ENCODE results near the gene ZFR.
"Not testable (repeated sequence)": the region's sequence is repeated elsewhere in the genome, so short reads cannot be mapped to it uniquely, and the experiment has no call there.

The ZFR gene

DNA sequence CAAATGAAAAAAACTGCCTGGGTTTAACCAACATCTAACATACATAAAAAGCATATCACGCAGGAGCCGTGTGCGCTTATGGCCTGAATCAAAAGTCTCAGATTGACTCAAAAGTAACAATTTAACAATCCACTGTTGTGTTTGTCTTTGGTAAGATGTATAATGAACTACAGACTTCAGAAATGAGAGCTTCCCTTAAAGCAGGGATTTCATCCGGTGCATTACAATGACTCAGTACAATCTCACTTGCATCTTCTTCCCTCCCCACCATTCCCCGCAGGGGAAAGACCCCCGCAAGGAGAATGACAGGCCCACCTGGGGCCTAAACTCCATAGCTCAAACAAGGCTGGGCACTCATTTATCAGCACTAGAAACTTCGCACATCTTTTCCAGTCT, 1.4 kb downstream of the ZFR start:
- peak overlapping the region; percentile 78 for H3K4me3 ChIP-seq (ENCODE audit: low read length)
- TF ChIP-seq CTCF (conservative IDR thresholded peaks at IDR 0.05; ENCODE audit: low read depth, low read length): no peak
- DNase-seq (ENCODE audit: low read depth): no peak

DNA sequence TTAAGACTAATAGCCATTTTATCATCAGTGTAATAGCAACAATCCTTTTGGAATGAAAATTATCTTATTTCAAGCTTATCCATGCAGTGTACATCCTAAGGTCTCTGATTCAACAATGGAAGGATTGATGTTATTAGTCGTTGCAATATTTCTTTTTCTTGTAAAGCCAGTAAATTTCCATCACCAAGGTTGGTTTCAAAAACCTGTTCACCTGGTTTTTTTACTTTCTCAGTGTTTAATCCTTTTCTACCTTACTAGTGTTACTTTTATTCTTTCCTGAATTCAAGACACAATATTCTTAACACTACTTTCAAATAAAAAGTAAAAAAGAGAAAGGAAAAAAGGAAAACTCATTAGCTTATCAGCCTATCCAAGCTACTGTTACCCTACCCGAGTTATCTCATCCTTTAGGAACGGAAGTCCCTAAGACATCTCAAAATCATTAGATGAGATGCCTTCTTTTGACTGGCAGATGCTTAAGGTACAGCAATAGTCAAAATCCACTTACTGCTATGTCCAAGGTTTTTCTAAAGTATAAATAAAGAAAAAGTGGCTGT, 5.4 kb downstream of the ZFR start:
- DNase-seq (ENCODE audit: low read depth): no peak
- TF ChIP-seq CTCF (conservative IDR thresholded peaks at IDR 0.05; ENCODE audit: low read depth, low read length): no peak
- H3K4me3 ChIP-seq (ENCODE audit: low read length): no peak overlapping the region

DNA sequence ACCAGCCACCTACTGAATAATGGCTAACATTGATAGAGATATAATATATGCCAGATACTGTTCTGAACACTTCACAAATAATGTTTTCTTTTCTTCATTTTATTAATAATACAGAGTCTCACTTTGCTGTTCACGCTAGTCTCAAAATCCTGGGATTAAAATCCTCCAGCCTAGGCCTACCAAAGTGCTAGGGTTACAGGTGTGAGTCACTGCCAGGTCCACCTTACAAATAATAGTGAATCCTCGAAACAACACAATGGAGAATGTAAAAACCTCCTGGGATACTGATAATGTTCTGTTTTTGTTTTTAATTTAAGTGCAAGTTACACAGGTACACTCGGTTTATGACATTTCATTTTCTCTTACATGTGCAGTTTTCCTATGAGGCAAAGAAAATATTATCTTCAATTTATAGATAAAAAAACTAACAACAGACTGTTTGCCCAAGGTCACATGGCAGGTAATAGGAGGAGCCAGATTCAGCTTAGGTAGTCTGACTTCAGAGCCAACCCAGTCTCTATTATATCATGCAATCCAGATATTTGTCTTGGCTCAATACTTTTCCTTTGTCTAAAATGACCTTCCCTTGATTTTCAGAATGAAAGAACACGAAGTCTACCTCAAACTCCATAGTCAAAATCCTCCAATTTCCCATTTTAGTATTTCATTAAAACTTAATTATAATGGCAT, 7.8 kb downstream of the ZFR start:
- H3K4me3 ChIP-seq (ENCODE audit: low read length): no peak overlapping the region
- TF ChIP-seq CTCF (conservative IDR thresholded peaks at IDR 0.05; ENCODE audit: low read depth, low read length): no peak
- DNase-seq (ENCODE audit: low read depth): no peak

DNA sequence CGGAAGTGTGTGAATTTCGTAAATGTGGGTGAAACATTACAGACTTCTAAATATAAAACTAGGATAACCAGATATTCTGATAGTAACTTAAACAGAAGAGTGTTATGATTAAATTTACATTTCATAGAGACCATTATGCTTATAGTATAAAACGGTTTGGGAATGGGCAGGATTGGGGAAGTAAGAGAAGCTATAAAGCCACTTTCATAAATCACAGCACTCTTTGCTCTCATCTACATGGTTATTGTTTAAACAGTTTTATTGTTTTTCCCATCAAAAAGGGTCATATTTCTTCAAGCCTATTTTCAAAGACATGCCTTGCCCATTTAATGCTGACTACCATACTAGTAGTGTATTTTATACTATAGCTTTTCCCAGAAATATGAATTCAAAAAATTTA, 9.2 kb downstream of the ZFR start:
- no peak for DNase-seq (ENCODE audit: low read depth)
- no peak for TF ChIP-seq CTCF (conservative IDR thresholded peaks at IDR 0.05; ENCODE audit: low read depth, low read length)
- no peak overlapping the region for H3K4me3 ChIP-seq (ENCODE audit: low read length)

GRCh38 chr5:32434221-32434620, 10.3 kb downstream of the ZFR start:
- H3K4me3 ChIP-seq (ENCODE audit: low read length): no peak overlapping the region
- no peak for DNase-seq (ENCODE audit: low read depth)

GRCh38 chr5:32432633-32433032, 11.9 kb downstream of the ZFR start:
- H3K4me3 ChIP-seq (ENCODE audit: low read length): no peak overlapping the region
- DNase-seq (ENCODE audit: low read depth): no peak
- no peak for TF ChIP-seq CTCF (conservative IDR thresholded peaks at IDR 0.05; ENCODE audit: low read depth, low read length)

More at GRCh38 chr5:32434221-32434620, 10.3 kb downstream of the ZFR start:
- TF ChIP-seq CTCF (conservative IDR thresholded peaks at IDR 0.05; ENCODE audit: low read depth, low read length): no peak

GRCh38 chr5:32430825-32431224, 13.7 kb downstream of the ZFR start:
- DNase-seq (ENCODE audit: low read depth); H3K4me3 ChIP-seq (ENCODE audit: low read length): not testable (repeated sequence)
